ENCODE measurements around the gene SLC25A45. TPM values are rescaled to one million over a fixed set of nuclear protein-coding genes. Genes with fewer than 3 reads are reported as not detected.

The SLC25A45 gene
- total RNA-seq, 2 experiments from 2014 or later, result 13.2 to 14.3 TPM

GRCh38 chr11:65420979-65421793 is 38.7 kb upstream of the SLC25A45 start:
- H3K9me3 Mint-ChIP-seq (ENCODE audit: low read depth), result no peaks in the 10 kb centered on the region
- H3K4me3 Mint-ChIP-seq, result peak overlapping the region; percentile 100
- H3K4me1 Mint-ChIP-seq, result peaks cover 36% of the 10 kb centered on the region
- intact Hi-C loops (cut with DNase I, micrococcal nuclease), result loop anchor here in 1 of 2 experiments (1.0 to 10.0 kb wide), 7 partner anchors 39 to 642 kb away; partner anchors contain the start of genes CCDC85B, PCNX3, RELA and SF1
- ChIA-PET POLR2A (interaction anchor here (0.5 to 18.5 kb wide), 21 partner anchors 9 to 915 kb away, joined by 3 to 1637 read pairs (median 4); partner anchors contain the start of genes EHBP1L1, MALAT1, POLA2 and RIN1), CTCF (interaction anchor here (0.5 to 12.0 kb wide), 8 partner anchors 8 to 473 kb away, joined by 3 to 209 read pairs (median 4); partner anchors contain the start of genes MALAT1 and SLC25A45)
- ATAC-seq (peak; percentile 40), DNase-seq (peak; percentile 95)
- peaks cover 6% of the 10 kb centered on the region for H3K27me3 Mint-ChIP-seq
- peaks cover 46% of the 10 kb centered on the region for H3K36me3 Mint-ChIP-seq (ENCODE audit: low read depth)
- H3K27ac Mint-ChIP-seq, result peak overlapping the region; percentile 99

GRCh38 chr11:65420506-65420905 is 38.1 kb upstream of the SLC25A45 start:
- peaks cover 39% of the 10 kb centered on the region for H3K36me3 Mint-ChIP-seq (ENCODE audit: low read depth)
- H3K27ac Mint-ChIP-seq, result peak overlapping the region; percentile 99
- H3K4me3 Mint-ChIP-seq, result peak overlapping the region; percentile 100
- peaks cover 40% of the 10 kb centered on the region for H3K4me1 Mint-ChIP-seq
- ATAC-seq, result no peak
- no peaks in the 10 kb centered on the region for H3K9me3 Mint-ChIP-seq (ENCODE audit: low read depth)
- H3K27me3 Mint-ChIP-seq, result peaks cover 6% of the 10 kb centered on the region
- ChIA-PET POLR2A (interaction anchor here (0.6 to 18.5 kb wide), 11 partner anchors 33 to 1739 kb away, joined by 3 to 1637 read pairs (median 7); partner anchors contain the start of genes MALAT1, POLA2, RTN3 and SLC25A45), CTCF (interaction anchor here (0.6 to 12.0 kb wide), 12 partner anchors 9 to 168 kb away, joined by 3 to 209 read pairs (median 4); partner anchors contain the start of genes MALAT1 and SLC25A45)
- no peak for DNase-seq
- intact Hi-C loops (cut with DNase I, micrococcal nuclease), result loop anchor here in 1 of 2 experiments (2.0 to 10.0 kb wide), 4 partner anchors 242 to 642 kb away; partner anchors contain the start of genes CCDC85B, RELA and SF1

GRCh38 chr11:65419772-65420481 is 37.5 kb upstream of the SLC25A45 start:
- peaks cover 37% of the 10 kb centered on the region for H3K4me1 Mint-ChIP-seq
- H3K9me3 Mint-ChIP-seq (ENCODE audit: low read depth), result no peaks in the 10 kb centered on the region
- H3K4me3 Mint-ChIP-seq, result peak overlapping the region; percentile 100
- peak; percentile 80 for DNase-seq
- H3K36me3 Mint-ChIP-seq (ENCODE audit: low read depth), result peaks cover 34% of the 10 kb centered on the region
- H3K27me3 Mint-ChIP-seq, result peaks cover 6% of the 10 kb centered on the region
- intact Hi-C loops (cut with DNase I, micrococcal nuclease), result loop anchor here (2.0 to 10.0 kb wide), 6 partner anchors 55 to 641 kb away; partner anchors contain the start of genes CCDC85B (in 1 of the 2), CFL1 (in 1 of the 2), RELA (in 1 of the 2) and SF1 (in 1 of the 2)
- ATAC-seq, result no peak
- ChIA-PET CTCF (interaction anchor here (0.5 to 12.0 kb wide), 21 partner anchors 9 to 558 kb away, joined by 3 to 209 read pairs (median 4); partner anchors contain the start of genes DPF2, MALAT1 and SLC25A45), POLR2A (interaction anchor here (0.6 to 18.5 kb wide), 12 partner anchors 27 to 1739 kb away, joined by 3 to 1637 read pairs (median 6); partner anchors contain the start of genes MALAT1, POLA2, RTN3 and SLC25A45)
- peak overlapping the region; percentile 99 for H3K27ac Mint-ChIP-seq

GRCh38 chr11:65419460-65419771 is 37.0 kb upstream of the SLC25A45 start:
- H3K4me3 Mint-ChIP-seq, result peak overlapping the region; percentile 100
- CTCF ChIA-PET, result interaction anchor here (0.5 to 12.0 kb wide), 16 partner anchors 14 to 558 kb away, joined by 3 to 209 read pairs (median 4); partner anchors contain the start of genes DPF2, MALAT1 and SLC25A45
- DNase-seq (no peak), ATAC-seq (no peak)
- H3K27me3 Mint-ChIP-seq, result peaks cover 6% of the 10 kb centered on the region
- peaks cover 28% of the 10 kb centered on the region for H3K36me3 Mint-ChIP-seq (ENCODE audit: low read depth)
- POLR2A ChIA-PET, result interaction anchor here (1.0 to 18.5 kb wide), 9 partner anchors 9 to 158 kb away, joined by 3 to 1637 read pairs (median 7); partner anchors contain the start of genes MALAT1, POLA2 and ZNRD2
- H3K9me3 Mint-ChIP-seq (ENCODE audit: low read depth), result no peaks in the 10 kb centered on the region
- intact Hi-C loops (cut with DNase I, micrococcal nuclease), result loop anchor here (2.0 to 10.0 kb wide), 2 partner anchors 55 to 439 kb away; partner anchors contain the start of gene CFL1 (in 1 of the 2)
- H3K4me1 Mint-ChIP-seq, result peaks cover 36% of the 10 kb centered on the region
- H3K27ac Mint-ChIP-seq, result peak overlapping the region; percentile 99

- peak; percentile 97 for DNase-seq
- Mint-ChIP-seq H3K9me3 (ENCODE audit: low read depth) (no peaks in the 10 kb centered on the region), H3K4me1 (peaks cover 34% of the 10 kb centered on the region), H3K27me3 (peaks cover 6% of the 10 kb centered on the region), H3K27ac (peak overlapping the region; percentile 99), H3K4me3 (peak overlapping the region; percentile 100), H3K36me3 (ENCODE audit: low read depth) (peaks cover 23% of the 10 kb centered on the region)
- ATAC-seq, result peak; percentile 48
- intact Hi-C loops (cut with DNase I, micrococcal nuclease), result loop anchor here (1.0 to 10.0 kb wide), 3 partner anchors 37 to 440 kb away; partner anchors contain the start of genes CFL1 (in 1 of the 2) and SLC25A45 (in 1 of the 2)
- ChIA-PET POLR2A (interaction anchor here (0.6 to 18.5 kb wide), 13 partner anchors 8 to 157 kb away, joined by 3 to 1637 read pairs (median 4); partner anchors contain the start of genes DPF2, MALAT1, POLA2 and ZNRD2), CTCF (interaction anchor here (0.5 to 12.0 kb wide), 12 partner anchors 13 to 557 kb away, joined by 3 to 209 read pairs (median 5); partner anchors contain the start of genes DPF2, FRMD8 and MALAT1)
These were observed 36.4 kb upstream of the SLC25A45 start for GRCh38 chr11:65418681-65419459.

- Mint-ChIP-seq H3K36me3 (ENCODE audit: low read depth) (peaks cover 18% of the 10 kb centered on the region), H3K27me3 (peaks cover 6% of the 10 kb centered on the region), H3K4me1 (peaks cover 34% of the 10 kb centered on the region), H3K9me3 (ENCODE audit: low read depth) (no peaks in the 10 kb centered on the region), H3K27ac (peak overlapping the region; percentile 99), H3K4me3 (peak overlapping the region; percentile 100)
- intact Hi-C loops (cut with DNase I, micrococcal nuclease), result loop anchor here (1.0 to 10.0 kb wide), 3 partner anchors 36 to 440 kb away; partner anchors contain the start of genes CFL1 (in 1 of the 2) and SLC25A45 (in 1 of the 2)
- no peak for DNase-seq
- no peak for ATAC-seq
- CTCF ChIA-PET, result interaction anchor here (2.4 to 12.0 kb wide), 5 partner anchors 23 to 89 kb away, joined by 8 to 209 read pairs (median 27); partner anchors contain the start of genes FRMD8 and MALAT1
- POLR2A ChIA-PET, result interaction anchor here (1.0 to 18.5 kb wide), 5 partner anchors 12 to 80 kb away, joined by 3 to 1637 read pairs (median 10); partner anchors contain the start of gene MALAT1
These were observed 35.9 kb upstream of the SLC25A45 start for GRCh38 chr11:65418431-65418680.

GRCh38 chr11:65417702-65418430 is 35.4 kb upstream of the SLC25A45 start:
- peaks cover 13% of the 10 kb centered on the region for H3K36me3 Mint-ChIP-seq (ENCODE audit: low read depth)
- CTCF ChIA-PET, result interaction anchor here (0.8 to 12.0 kb wide), 15 partner anchors 23 to 170 kb away, joined by 3 to 209 read pairs (median 4); partner anchors contain the start of genes FAM89B, FRMD8 and MALAT1
- DNase-seq, result peak; percentile 66

GRCh38 chr11:65416841-65417701 is 34.6 kb upstream of the SLC25A45 start:
- Mint-ChIP-seq H3K4me1 (peaks cover 29% of the 10 kb centered on the region), H3K9me3 (ENCODE audit: low read depth) (no peaks in the 10 kb centered on the region), H3K4me3 (peak overlapping the region; percentile 100), H3K36me3 (ENCODE audit: low read depth) (peaks cover 7% of the 10 kb centered on the region), H3K27me3 (no peaks in the 10 kb centered on the region), H3K27ac (peak overlapping the region; percentile 92)
- intact Hi-C loops (cut with DNase I, micrococcal nuclease), result loop anchor here (1.0 to 10.0 kb wide), 6 partner anchors 16 to 93 kb away; partner anchors contain the start of gene SLC25A45 (in 1 of the 2)
- ChIA-PET POLR2A (interaction anchor here (0.5 to 18.5 kb wide), 6 partner anchors 9 to 510 kb away, joined by 3 to 1637 read pairs (median 8); partner anchors contain the start of genes FRMD8 and MALAT1), CTCF (interaction anchor here (0.5 to 12.0 kb wide), 33 partner anchors 13 to 629 kb away, joined by 3 to 209 read pairs (median 4); partner anchors contain the start of genes FAM89B, FRMD8 and MALAT1)
- ATAC-seq (no peak), DNase-seq (peak; percentile 54)

More at GRCh38 chr11:65417702-65418430, 35.4 kb upstream of the SLC25A45 start:
- peak overlapping the region; percentile 100 for H3K4me3 Mint-ChIP-seq
- no peaks in the 10 kb centered on the region for H3K9me3 Mint-ChIP-seq (ENCODE audit: low read depth)
- H3K27me3 Mint-ChIP-seq, result peaks cover 4% of the 10 kb centered on the region
- POLR2A ChIA-PET, result interaction anchor here (0.5 to 18.5 kb wide), 7 partner anchors 8 to 80 kb away, joined by 3 to 1637 read pairs (median 10); partner anchors contain the start of gene MALAT1
- H3K4me1 Mint-ChIP-seq, result peaks cover 33% of the 10 kb centered on the region
- intact Hi-C loops (cut with DNase I, micrococcal nuclease), result loop anchor here (1.0 to 10.0 kb wide), 3 partner anchors 36 to 441 kb away; partner anchors contain the start of genes CFL1 (in 1 of the 2) and SLC25A45 (in 1 of the 2)
- no peak for ATAC-seq
- peak overlapping the region; percentile 92 for H3K27ac Mint-ChIP-seq

Data from activated CD4-positive, alpha-beta T cell treated with anti-CD3 and anti-CD28 coated beads for 36 hours (primary cell).